Measurements from ENCODE around the gene SLC9A3. TPM values are rescaled to one million over a fixed set of nuclear protein-coding genes. Genes with fewer than 3 reads are reported as not detected.
"Not testable (repeated sequence)": the region's sequence is repeated elsewhere in the genome, so short reads cannot be mapped to it uniquely, and the experiment has no call there.

Gene SLC9A3
- total RNA-seq, 1 experiment from 2014 or later, result 1.5 TPM

DNA sequence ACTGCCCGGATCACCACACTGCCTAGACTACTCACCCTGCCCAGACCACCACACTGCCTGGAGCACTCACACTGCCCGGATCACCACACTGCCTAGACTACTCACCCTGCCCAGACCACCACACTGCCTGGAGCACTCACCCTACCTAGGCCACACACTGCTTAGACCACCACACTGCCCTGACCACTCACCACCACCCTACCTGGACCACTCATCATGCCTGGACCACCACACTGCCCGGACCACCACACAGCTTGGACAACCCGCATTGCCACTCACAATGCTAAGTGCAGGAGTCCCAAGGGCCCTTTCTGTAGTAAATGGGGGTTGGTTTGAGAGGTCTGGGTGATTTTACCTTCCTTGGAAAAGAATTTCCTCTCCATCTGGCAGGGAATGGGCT is 33.7 kb upstream of the SLC9A3 start:
- H3K9me2 ChIP-seq (ENCODE audit: insufficient read depth); POLR2A ChIA-PET; ATAC-seq; intact Hi-C loops (cut with micrococcal nuclease); H4K20me1 ChIP-seq (ENCODE audit: insufficient read depth); H3K27me3 ChIP-seq (ENCODE audit: insufficient read depth, low read length); H3K27ac ChIP-seq (ENCODE audit: low read depth, low read length); RAD21 ChIA-PET (ENCODE audit: low non-redundant PET in 1 of 2, low total read pairs in 2 of 2, uncharacterized antibody in 2 of 2, unreplicated experiment in 2 of 2); H2AFZ ChIP-seq (ENCODE audit: low read depth, low read length, poor library complexity, severe bottlenecking); H3K9me3 ChIP-seq (ENCODE audit: control insufficient read depth in 1 of 2, insufficient read depth in 1 of 2, low read depth in 1 of 2, low read length in 2 of 2); H3K36me3 ChIP-seq (ENCODE audit: control insufficient read depth in 1 of 2, insufficient read depth in 2 of 2, low read length in 2 of 2); H3K9ac ChIP-seq (ENCODE audit: low read length); DNase-seq (ENCODE audit: low read depth, low spot score); H3K4me3 ChIP-seq (replicated peaks in 1 of 2; ENCODE audit: low read depth in 1 of 2, low read length in 2 of 2); BruUV-seq (replicated peaks); CTCF ChIA-PET; H3K4me2 ChIP-seq (ENCODE audit: low read length); H3K79me2 ChIP-seq (ENCODE audit: insufficient read depth, low read length); H3K4me1 ChIP-seq (ENCODE audit: control insufficient read depth in 1 of 2, insufficient read depth in 2 of 2, low read length in 2 of 2): not testable (repeated sequence)

- Histone ChIP-seq H3K4me3 (replicated peaks in 1 of 2; ENCODE audit: low read depth in 1 of 2, low read length in 2 of 2) (no peak overlapping the region), H3K36me3 (ENCODE audit: control insufficient read depth in 1 of 2, insufficient read depth in 2 of 2, low read length in 2 of 2) (no peaks in the 10 kb centered on the region), H3K9me2 (ENCODE audit: insufficient read depth) (no peaks in the 10 kb centered on the region), H3K27ac (ENCODE audit: low read depth, low read length) (no peak overlapping the region), H3K4me2 (ENCODE audit: low read length) (no peak overlapping the region), H3K27me3 (ENCODE audit: insufficient read depth, low read length) (no peaks in the 10 kb centered on the region), H3K79me2 (ENCODE audit: insufficient read depth, low read length) (no peaks in the 10 kb centered on the region), H4K20me1 (ENCODE audit: insufficient read depth) (no peaks in the 10 kb centered on the region), H3K9ac (ENCODE audit: low read length) (no peak overlapping the region), H3K9me3 (ENCODE audit: control insufficient read depth in 1 of 2, insufficient read depth in 1 of 2, low read depth in 1 of 2, low read length in 2 of 2) (no peaks in the 10 kb centered on the region), H2AFZ (ENCODE audit: low read depth, low read length, poor library complexity, severe bottlenecking) (no peak overlapping the region), H3K4me1 (ENCODE audit: control insufficient read depth in 1 of 2, insufficient read depth in 2 of 2, low read length in 2 of 2) (peaks cover 0 to 7% of the 10 kb centered on the region in 2 experiments; a peak in 1 of 4 replicates)
- no peak for DNase-seq (ENCODE audit: low read depth, low spot score)
- no TSS peak for BruUV-seq (replicated peaks)
- TF ChIP-seq ZNF274 (IDR thresholded peaks at IDR 0.05; ENCODE audit: low read depth, low read length) (no peak), SP1 (IDR thresholded peaks at IDR 0.05; ENCODE audit: low read depth) (no peak), SIN3A (IDR thresholded peaks at IDR 0.05; ENCODE audit: low read depth) (no peak), RAD21 (IDR thresholded peaks at IDR 0.05; ENCODE audit: low read depth) (no peak), SRF (IDR thresholded peaks at IDR 0.05; ENCODE audit: low read depth) (no peak)
- intact Hi-C loops (cut with micrococcal nuclease), result no loop called here
- no peak for ATAC-seq
- CTCF ChIA-PET, result no interaction called here
- POLR2A ChIA-PET, result no interaction called here
- RAD21 ChIA-PET (ENCODE audit: low non-redundant PET in 1 of 2, low total read pairs in 2 of 2, uncharacterized antibody in 2 of 2, unreplicated experiment in 2 of 2), result no interaction called here
Observed at GRCh38 chr5:556909-557441, 32.7 kb upstream of the SLC9A3 start.
